Astrocyte (in vitro differentiated cells and primary cell): ENCODE results near the gene FAM3B.

Source experiments
- EZH2 ChIP-seq: IDR thresholded peaks from 2 replicates; pipeline ENCODE4 v1.6.1; 2012; ENCODE audit warnings: mild to moderate bottlenecking, low read length, inconsistent platforms; ENCODE audit not compliant: insufficient read depth
- TF ChIP-seq, protein P1 (sequence below): IDR thresholded peaks from 2 replicates; pipeline ENCODE4 v1.5.1; 2011; ENCODE audit warnings: low read depth, mild to moderate bottlenecking, inconsistent platforms, low read length, moderate library complexity; ENCODE audit not compliant: insufficient read depth

DNA sequence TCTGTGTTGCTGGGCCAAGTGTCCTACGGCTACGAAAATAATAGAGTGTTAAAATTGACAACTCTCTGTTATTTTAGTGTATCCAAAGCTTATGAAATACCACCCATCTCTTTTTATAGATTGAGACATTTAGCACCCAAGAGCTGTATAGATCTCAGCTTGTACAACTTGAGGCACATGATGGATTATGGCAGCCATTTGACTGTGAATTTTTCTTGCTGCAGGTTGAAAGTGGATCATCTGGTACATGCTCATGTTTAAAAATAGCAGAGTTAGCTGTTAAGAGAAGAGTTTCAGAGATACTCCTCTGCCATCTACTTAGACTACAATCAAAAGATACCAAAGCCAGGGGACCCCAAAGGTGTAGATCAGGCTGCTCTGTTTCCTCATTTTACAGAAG is 49.3 kb upstream of the FAM3B start:
- TF ChIP-seq, protein P1, sequence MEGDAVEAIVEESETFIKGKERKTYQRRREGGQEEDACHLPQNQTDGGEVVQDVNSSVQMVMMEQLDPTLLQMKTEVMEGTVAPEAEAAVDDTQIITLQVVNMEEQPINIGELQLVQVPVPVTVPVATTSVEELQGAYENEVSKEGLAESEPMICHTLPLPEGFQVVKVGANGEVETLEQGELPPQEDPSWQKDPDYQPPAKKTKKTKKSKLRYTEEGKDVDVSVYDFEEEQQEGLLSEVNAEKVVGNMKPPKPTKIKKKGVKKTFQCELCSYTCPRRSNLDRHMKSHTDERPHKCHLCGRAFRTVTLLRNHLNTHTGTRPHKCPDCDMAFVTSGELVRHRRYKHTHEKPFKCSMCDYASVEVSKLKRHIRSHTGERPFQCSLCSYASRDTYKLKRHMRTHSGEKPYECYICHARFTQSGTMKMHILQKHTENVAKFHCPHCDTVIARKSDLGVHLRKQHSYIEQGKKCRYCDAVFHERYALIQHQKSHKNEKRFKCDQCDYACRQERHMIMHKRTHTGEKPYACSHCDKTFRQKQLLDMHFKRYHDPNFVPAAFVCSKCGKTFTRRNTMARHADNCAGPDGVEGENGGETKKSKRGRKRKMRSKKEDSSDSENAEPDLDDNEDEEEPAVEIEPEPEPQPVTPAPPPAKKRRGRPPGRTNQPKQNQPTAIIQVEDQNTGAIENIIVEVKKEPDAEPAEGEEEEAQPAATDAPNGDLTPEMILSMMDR: no peak
- no peak for TF ChIP-seq EZH2
